Suprapubic skin (tissue), 4 donors: ENCODE measurements around the gene MS4A1. TPM values are rescaled to one million over a fixed set of nuclear protein-coding genes. Genes with fewer than 3 reads are reported as not detected.
"Not testable (repeated sequence)": the region's sequence is repeated elsewhere in the genome, so short reads cannot be mapped to it uniquely, and the experiment has no call there.

ENCODE experiments used
- DNase-seq, 2 donors: peaks; one replicate each; pipeline ENCODE4 v3.0.0-alpha.2; 2019; ENCODE audit warnings: low spot score in 2 of 2
- H3K27ac ChIP-seq: fragments of 200-600 bp; sonication (generic); one replicate; pipeline ENCODE4 v1.5.1; 2019
- H3K27me3 ChIP-seq: fragments of 200-600 bp; sonication (generic); one replicate; pipeline ENCODE4 v1.5.1; 2019
- H3K36me3 ChIP-seq: fragments of 200-600 bp; sonication (generic); one replicate; pipeline ENCODE4 v1.5.1; 2019
- H3K4me1 ChIP-seq: fragments of 200-600 bp; sonication (generic); one replicate; pipeline ENCODE4 v1.5.1; 2019
- H3K4me3 ChIP-seq: fragments of 200-600 bp; sonication (generic); one replicate; pipeline ENCODE4 v1.5.1; 2019; ENCODE audit warnings: mild to moderate bottlenecking
- H3K9me3 ChIP-seq: fragments of 200-600 bp; sonication (generic); one replicate; pipeline ENCODE4 v1.5.1; 2019
- EP300 ChIP-seq: sonication (generic); formaldehyde crosslinking; IDR thresholded peaks from one replicate; pipeline ENCODE4 v1.6.1; 2017; ENCODE audit warnings: antibody characterized with exemption
- POLR2A ChIP-seq, 2 donors: fragments of 450-650 bp; IDR thresholded peaks; one replicate each; pipeline ENCODE4 v1.6.1; 2017; ENCODE audit warnings: antibody characterized with exemption in 2 of 2, mild to moderate bottlenecking in 2 of 2, moderate library complexity in 2 of 2
- POLR2AphosphoS5 ChIP-seq, 3 donors: sonication (generic); formaldehyde crosslinking; IDR thresholded peaks; one replicate each; pipeline ENCODE4 v1.6.1; 2017; ENCODE audit warnings: antibody characterized with exemption in 3 of 3
- WGBS: methylation state at CpG from one replicate; pipeline ENCODE4 v1.1.5; 2018; 5-methylcytosine and 5-hydroxymethylcytosine counted together
- total RNA-seq, 4 donors: library from RNA; depleted of rRNA; stranded (reverse); fragments of >200 nt; gene quantifications; one replicate each; pipeline ENCODE4 v1.1.0, GENCODE V29; 2016
- TF ChIP-seq, protein P1 (sequence below), 2 donors: fragments of 200-600 bp in 1 of 2; fragments of 450-650 bp in 1 of 2; sonication (generic) in 1 of 2; IDR thresholded peaks; one replicate each; pipeline ENCODE4 v1.5.1; 2016 to 2019; ENCODE audit warnings: antibody characterized with exemption in 2 of 2, mild to moderate bottlenecking in 1 of 2, moderate library complexity in 1 of 2

MS4A1 gene
- total RNA-seq, 4 donors from 2014 or later = 0.81 TPM; not detected in 3

DNA sequence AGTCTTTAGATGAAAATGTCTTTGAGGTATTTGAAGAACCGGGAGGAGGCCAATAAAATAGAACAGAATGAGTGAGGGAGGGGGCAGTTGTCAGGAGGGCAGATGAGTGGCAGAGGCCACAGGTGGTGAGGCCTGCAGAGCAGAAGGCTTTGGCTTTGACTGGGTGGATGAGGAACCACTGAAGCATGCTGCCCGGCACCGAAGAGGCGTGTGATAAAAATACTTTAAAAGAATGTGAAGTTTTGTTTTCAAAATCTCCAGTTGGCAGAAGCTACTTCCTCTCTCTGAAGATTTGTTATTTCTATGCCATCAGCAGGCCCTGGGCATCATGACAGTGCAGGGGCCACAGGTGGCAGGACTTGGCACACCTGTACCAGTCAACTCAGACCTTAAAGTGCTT lies 43.2 kb downstream of the MS4A1 start:
- H3K4me3 ChIP-seq = no peak overlapping the region
- no peaks in the 10 kb centered on the region for H3K4me1 ChIP-seq
- WGBS = 57% methylated on average over 4 of the region's 4 CpGs
- no peak for DNase-seq
- no peaks in the 10 kb centered on the region for H3K27me3 ChIP-seq
- no peaks in the 10 kb centered on the region for H3K9me3 ChIP-seq
- H3K36me3 ChIP-seq = no peaks in the 10 kb centered on the region
- TF ChIP-seq EP300 = no peak
- no peak for TF ChIP-seq POLR2AphosphoS5 (IDR thresholded peaks at IDR 0.05)
- TF ChIP-seq, protein P1, sequence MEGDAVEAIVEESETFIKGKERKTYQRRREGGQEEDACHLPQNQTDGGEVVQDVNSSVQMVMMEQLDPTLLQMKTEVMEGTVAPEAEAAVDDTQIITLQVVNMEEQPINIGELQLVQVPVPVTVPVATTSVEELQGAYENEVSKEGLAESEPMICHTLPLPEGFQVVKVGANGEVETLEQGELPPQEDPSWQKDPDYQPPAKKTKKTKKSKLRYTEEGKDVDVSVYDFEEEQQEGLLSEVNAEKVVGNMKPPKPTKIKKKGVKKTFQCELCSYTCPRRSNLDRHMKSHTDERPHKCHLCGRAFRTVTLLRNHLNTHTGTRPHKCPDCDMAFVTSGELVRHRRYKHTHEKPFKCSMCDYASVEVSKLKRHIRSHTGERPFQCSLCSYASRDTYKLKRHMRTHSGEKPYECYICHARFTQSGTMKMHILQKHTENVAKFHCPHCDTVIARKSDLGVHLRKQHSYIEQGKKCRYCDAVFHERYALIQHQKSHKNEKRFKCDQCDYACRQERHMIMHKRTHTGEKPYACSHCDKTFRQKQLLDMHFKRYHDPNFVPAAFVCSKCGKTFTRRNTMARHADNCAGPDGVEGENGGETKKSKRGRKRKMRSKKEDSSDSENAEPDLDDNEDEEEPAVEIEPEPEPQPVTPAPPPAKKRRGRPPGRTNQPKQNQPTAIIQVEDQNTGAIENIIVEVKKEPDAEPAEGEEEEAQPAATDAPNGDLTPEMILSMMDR (IDR thresholded peaks at IDR 0.05) = no peak
- TF ChIP-seq POLR2A (IDR thresholded peaks at IDR 0.05) = no peak
- H3K27ac ChIP-seq = no peak overlapping the region

DNA sequence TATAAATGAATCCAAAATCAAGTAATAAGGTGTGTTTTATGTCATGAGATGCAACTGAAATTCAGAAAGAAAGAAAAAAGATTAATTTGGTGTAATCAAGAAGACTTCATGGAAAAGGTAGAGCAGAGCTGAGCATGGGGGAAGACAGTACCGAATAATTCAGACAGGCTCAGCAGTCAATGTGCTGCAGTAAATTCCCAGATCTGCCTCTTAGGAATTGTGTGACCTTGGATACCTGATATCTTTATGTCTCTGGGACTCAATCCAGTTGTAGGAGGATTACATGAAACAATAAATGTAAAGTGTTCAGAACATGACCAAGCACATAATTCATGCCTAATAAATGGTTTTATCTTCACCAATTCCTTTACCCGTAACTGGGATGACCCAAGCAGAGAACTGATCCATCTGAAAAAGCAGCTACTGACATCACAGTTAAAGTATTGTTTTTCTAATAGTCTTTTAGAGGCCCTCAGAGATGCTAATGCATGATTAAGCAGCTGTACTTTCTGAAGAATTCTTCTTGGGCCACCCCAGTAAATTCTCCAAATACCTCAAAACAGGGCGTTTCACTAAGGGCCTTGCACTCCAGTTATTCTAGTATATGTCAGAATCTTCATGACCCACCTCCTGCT lies 44.7 kb downstream of the MS4A1 start:
- no peak overlapping the region for H3K4me3 ChIP-seq
- TF ChIP-seq POLR2AphosphoS5 (IDR thresholded peaks at IDR 0.05) = no peak
- no peak for TF ChIP-seq POLR2A (IDR thresholded peaks at IDR 0.05)
- TF ChIP-seq, protein P1 (IDR thresholded peaks at IDR 0.05) = no peak
- TF ChIP-seq EP300 = no peak
- H3K9me3 ChIP-seq = no peaks in the 10 kb centered on the region
- WGBS = 50% methylated on average over 3 of the region's 3 CpGs
- H3K4me1 ChIP-seq = no peaks in the 10 kb centered on the region
- no peaks in the 10 kb centered on the region for H3K27me3 ChIP-seq
- H3K27ac ChIP-seq = no peak overlapping the region
- no peak for DNase-seq
- no peaks in the 10 kb centered on the region for H3K36me3 ChIP-seq

GRCh38 chr11:60502221-60502775 lies 46.7 kb downstream of the MS4A1 start:
- WGBS = 70% methylated on average over 3 of the region's 3 CpGs
- no peak for DNase-seq
- H3K27me3 ChIP-seq = no peaks in the 10 kb centered on the region
- no peak overlapping the region for H3K27ac ChIP-seq
- no peaks in the 10 kb centered on the region for H3K4me1 ChIP-seq
- H3K4me3 ChIP-seq = no peak overlapping the region
- H3K36me3 ChIP-seq = no peaks in the 10 kb centered on the region
- H3K9me3 ChIP-seq = no peaks in the 10 kb centered on the region
- TF ChIP-seq, protein P1 (IDR thresholded peaks at IDR 0.05) = no peak
- TF ChIP-seq POLR2A (IDR thresholded peaks at IDR 0.05) (no peak), POLR2AphosphoS5 (IDR thresholded peaks at IDR 0.05) (no peak), EP300 (no peak)

- Histone ChIP-seq H3K27ac (no peak overlapping the region), H3K4me1 (no peaks in the 10 kb centered on the region), H3K27me3 (no peaks in the 10 kb centered on the region), H3K36me3 (no peaks in the 10 kb centered on the region), H3K9me3 (no peaks in the 10 kb centered on the region), H3K4me3 (no peak overlapping the region)
- TF ChIP-seq POLR2AphosphoS5 (IDR thresholded peaks at IDR 0.05) = no peak
- TF ChIP-seq POLR2A (IDR thresholded peaks at IDR 0.05) = no peak
- TF ChIP-seq, protein P1 (IDR thresholded peaks at IDR 0.05) = no peak
- TF ChIP-seq EP300 = no peak
- 84% methylated on average over 3 of the region's 3 CpGs for WGBS
- no peak for DNase-seq
Measured at GRCh38 chr11:60504219-60504905, 48.7 kb downstream of the MS4A1 start.

GRCh38 chr11:60509609-60510008 lies 54.0 kb downstream of the MS4A1 start:
- not testable (repeated sequence) for H3K27ac ChIP-seq, H3K9me3 ChIP-seq, H3K4me3 ChIP-seq, DNase-seq, H3K36me3 ChIP-seq, H3K27me3 ChIP-seq, H3K4me1 ChIP-seq
- 84% methylated on average over 11 of the region's 15 CpGs for whole genome bisulfite sequencing

GRCh38 chr11:60510209-60510608 lies 54.6 kb downstream of the MS4A1 start:
- DNase-seq, H3K27me3 ChIP-seq, H3K4me1 ChIP-seq, H3K9me3 ChIP-seq, H3K27ac ChIP-seq, H3K4me3 ChIP-seq, H3K36me3 ChIP-seq: not testable (repeated sequence)
- WGBS = no CpG with 5 or more reads among the region's 28 CpGs
